GM23338 (cell line): ENCODE results near the gene NUAK2.

Experiments used
- CREB1 ChIP-seq: fragments of 250-450 bp; sonication (Bioruptor Pico); IDR thresholded peaks from 2 replicates; pipeline ENCODE4 v1.5.0; 2020; ENCODE audit warnings: low read depth, mild to moderate bottlenecking, moderate library complexity
- CTCF ChIP-seq, 2 experiments: fragments of 200-600 bp in 1 of 2; sonication (generic) in 1 of 2; conservative IDR thresholded peaks; 2 replicates each; pipeline versions ENCODE4 v1.5.1 to v1.6.1; 2016 to 2017; ENCODE audit warnings: antibody characterized with exemption in 2 of 2, low read depth in 2 of 2, mild to moderate bottlenecking in 2 of 2, moderate library complexity in 1 of 2
- EZH2 ChIP-seq: fragments of 200-600 bp; sonication (generic); IDR thresholded peaks from one replicate; pipeline ENCODE4 v1.8.0; 2017; ENCODE audit warnings: antibody characterized with exemption, mild to moderate bottlenecking, low read depth; ENCODE audit not compliant: unreplicated experiment
- EZH2phosphoT487 ChIP-seq: fragments of 200-600 bp; sonication (generic); IDR thresholded peaks from one replicate; pipeline ENCODE4 v1.8.1; 2018; ENCODE audit warnings: antibody characterized with exemption; ENCODE audit not compliant: unreplicated experiment
- POLR2AphosphoS5 ChIP-seq: IDR thresholded peaks from 2 replicates; pipeline ENCODE4 v1.6.1; 2016; ENCODE audit warnings: antibody characterized with exemption, low read depth
- REST ChIP-seq: IDR thresholded peaks from one replicate; pipeline ENCODE4 v1.6.1; 2018; ENCODE audit warnings: antibody characterized with exemption; ENCODE audit not compliant: unreplicated experiment
- ZNF114 ChIP-seq: fragments of 250-450 bp; sonication (Bioruptor Pico); IDR thresholded peaks from 2 replicates; pipeline ENCODE4 v1.5.0; 2020; ENCODE audit warnings: mild to moderate bottlenecking, moderate library complexity

DNA sequence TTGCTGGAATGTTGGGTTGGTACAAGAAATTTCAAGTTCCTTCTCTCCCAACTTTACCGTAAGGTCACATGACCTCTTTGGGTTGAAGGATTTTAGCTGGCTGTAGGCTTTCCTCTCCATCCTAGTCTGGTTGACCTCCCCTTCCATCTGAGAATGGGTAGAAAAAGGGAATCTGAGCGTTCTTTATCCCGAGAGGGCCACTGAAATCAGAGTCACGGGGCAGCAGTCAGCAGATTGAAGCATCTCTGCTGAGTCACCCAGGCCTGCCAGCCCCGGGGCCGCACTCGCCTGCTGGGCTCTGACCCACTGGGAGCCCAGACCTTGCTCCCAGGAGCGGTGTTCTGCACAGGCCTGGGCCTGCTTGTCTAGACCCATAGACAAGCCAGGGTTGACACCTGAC, 62.8 kb downstream of the NUAK2 start:
- TF ChIP-seq CTCF (conservative IDR thresholded peaks at IDR 0.05; ENCODE audit: low read depth in 2 of 2) (no peak), EZH2 (no peak), EZH2phosphoT487 (no peak), CREB1 (no peak), REST (no peak), POLR2AphosphoS5 (no peak), ZNF114 (CRISPR knock-in tag) (no peak)
